ENCODE results near the gene HK1.

DNA sequence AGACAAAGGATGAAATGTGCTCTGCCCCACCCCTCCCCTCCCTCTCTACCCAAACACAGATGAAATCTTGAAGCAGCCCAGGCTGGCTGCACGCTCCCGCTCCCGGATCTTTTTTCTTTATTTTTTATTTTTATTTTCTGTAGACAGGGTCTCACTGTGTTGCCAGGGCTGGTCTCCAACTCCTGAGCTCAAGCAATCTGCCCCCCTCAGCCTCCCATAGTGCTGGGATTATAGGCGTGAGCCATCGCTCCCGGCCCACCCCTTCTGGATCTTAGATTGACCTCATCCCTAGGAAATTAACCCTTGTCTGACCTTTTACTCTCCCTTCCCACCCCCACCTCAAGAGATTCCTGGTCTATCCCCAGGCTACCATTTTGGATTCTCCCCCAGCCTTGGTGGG is 124.1 kb downstream of the HK1 start:
- TF ChIP-seq, protein P1, sequence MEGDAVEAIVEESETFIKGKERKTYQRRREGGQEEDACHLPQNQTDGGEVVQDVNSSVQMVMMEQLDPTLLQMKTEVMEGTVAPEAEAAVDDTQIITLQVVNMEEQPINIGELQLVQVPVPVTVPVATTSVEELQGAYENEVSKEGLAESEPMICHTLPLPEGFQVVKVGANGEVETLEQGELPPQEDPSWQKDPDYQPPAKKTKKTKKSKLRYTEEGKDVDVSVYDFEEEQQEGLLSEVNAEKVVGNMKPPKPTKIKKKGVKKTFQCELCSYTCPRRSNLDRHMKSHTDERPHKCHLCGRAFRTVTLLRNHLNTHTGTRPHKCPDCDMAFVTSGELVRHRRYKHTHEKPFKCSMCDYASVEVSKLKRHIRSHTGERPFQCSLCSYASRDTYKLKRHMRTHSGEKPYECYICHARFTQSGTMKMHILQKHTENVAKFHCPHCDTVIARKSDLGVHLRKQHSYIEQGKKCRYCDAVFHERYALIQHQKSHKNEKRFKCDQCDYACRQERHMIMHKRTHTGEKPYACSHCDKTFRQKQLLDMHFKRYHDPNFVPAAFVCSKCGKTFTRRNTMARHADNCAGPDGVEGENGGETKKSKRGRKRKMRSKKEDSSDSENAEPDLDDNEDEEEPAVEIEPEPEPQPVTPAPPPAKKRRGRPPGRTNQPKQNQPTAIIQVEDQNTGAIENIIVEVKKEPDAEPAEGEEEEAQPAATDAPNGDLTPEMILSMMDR (IDR thresholded peaks at IDR 0.05): no peak
- TF ChIP-seq POLR2A (IDR thresholded peaks at IDR 0.05): no peak

Data from adrenal gland (tissue), 5 donors.